ENCODE results near the gene EIF3K. TPM values are rescaled to one million over a fixed set of nuclear protein-coding genes. Genes with fewer than 3 reads are reported as not detected.

EIF3K gene
- total and polyA plus RNA-seq, 2 of the 13 experiments (the other 11 are each of a cell fraction or from before 2014, with no cell fraction given), result 179 to 258 TPM

DNA sequence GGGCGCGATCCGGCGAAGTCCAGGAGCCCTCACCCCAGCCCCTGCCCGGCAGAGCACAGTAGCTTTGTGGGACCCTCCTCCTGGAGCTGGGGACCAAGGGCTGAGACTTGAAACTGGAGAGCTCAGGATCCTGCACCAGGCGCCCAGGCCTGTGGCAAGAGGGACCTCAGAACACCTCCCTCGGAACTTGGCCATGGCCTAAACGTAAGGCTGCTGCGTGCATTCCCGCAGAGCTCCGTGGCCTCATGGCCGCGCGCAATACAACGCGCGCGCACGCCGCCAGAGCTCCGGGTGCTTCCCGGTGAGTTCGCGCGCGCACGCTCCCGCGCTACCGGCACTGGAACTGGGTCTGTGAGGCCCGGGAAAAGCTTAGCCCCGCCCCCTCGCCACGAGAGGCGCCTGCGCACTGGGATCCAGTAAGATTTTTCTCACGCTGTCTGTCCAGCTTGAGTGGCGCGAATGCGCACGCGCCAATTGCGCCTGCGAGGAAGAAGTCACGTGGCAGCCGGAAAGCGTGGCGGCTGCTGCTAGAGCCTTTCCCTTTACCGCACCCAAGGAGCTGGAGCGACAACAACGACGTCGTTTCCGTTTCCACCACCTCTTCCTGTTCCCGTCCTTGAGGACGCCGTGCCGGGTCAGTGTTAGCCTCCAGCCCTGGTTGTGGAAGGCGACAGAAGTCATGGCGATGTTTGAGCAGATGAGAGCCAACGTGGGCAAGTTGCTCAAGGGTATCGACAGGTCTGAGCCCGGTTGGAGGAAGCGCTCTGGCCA, at the start of gene EIF3K (continued):
- TF ChIP-seq ZNF749 (CRISPR knock-in tag; IDR thresholded peaks at IDR 0.05; ENCODE audit: borderline replicate concordance) (peak; percentile 56; the same call in 1 of the 2 replicates), SMARCC2 (IDR thresholded peaks at IDR 0.05) (no peak), ZNF572 (CRISPR knock-in tag; IDR thresholded peaks at IDR 0.05) (peak; percentile 86; the same call in 1 of the 2 replicates), AGO2 (optimal IDR thresholded peaks at IDR 0.05; ENCODE audit: low read depth, low read length) (no peak), ZSCAN31 (CRISPR knock-in tag; IDR thresholded peaks at IDR 0.05; ENCODE audit: low read depth) (peak; percentile 31; the same call in 1 of the 2 replicates), SOX6 (IDR thresholded peaks at IDR 0.05) (no peak), SOX6 (CRISPR knock-in tag; IDR thresholded peaks at IDR 0.05) (peak; percentile 36; the same call in 1 of the 2 replicates), ZNF816 (CRISPR knock-in tag; IDR thresholded peaks at IDR 0.05; ENCODE audit: borderline replicate concordance) (no peak), ERF (CRISPR knock-in tag; IDR thresholded peaks at IDR 0.05) (peak; percentile 66; the same call in 1 of the 2 replicates), MTA3 (CRISPR knock-in tag; IDR thresholded peaks at IDR 0.05) (no peak), ZBTB7B (CRISPR knock-in tag; IDR thresholded peaks at IDR 0.05) (0 out of 2 replicates have a peak, but pooled peaks have one; percentile 38), ZNF747 (CRISPR knock-in tag; IDR thresholded peaks at IDR 0.05; ENCODE audit: borderline replicate concordance) (peak; percentile 93), BRD4 (CRISPR knock-in tag; IDR thresholded peaks at IDR 0.05) (no peak), NCOA2 (CRISPR knock-in tag; IDR thresholded peaks at IDR 0.05) (peak; percentile 32; the same call in 1 of the 2 replicates), ELF4 (CRISPR knock-in tag; IDR thresholded peaks at IDR 0.05; ENCODE audit: borderline replicate concordance) (0 out of 2 replicates have a peak, but pooled peaks have one; percentile 50)
- TF ChIP-seq, protein P1, sequence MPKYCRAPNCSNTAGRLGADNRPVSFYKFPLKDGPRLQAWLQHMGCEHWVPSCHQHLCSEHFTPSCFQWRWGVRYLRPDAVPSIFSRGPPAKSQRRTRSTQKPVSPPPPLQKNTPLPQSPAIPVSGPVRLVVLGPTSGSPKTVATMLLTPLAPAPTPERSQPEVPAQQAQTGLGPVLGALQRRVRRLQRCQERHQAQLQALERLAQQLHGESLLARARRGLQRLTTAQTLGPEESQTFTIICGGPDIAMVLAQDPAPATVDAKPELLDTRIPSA (CRISPR knock-in tag; IDR thresholded peaks at IDR 0.05; ENCODE audit: borderline replicate concordance), result no peak
- TF ChIP-seq, protein P2, sequence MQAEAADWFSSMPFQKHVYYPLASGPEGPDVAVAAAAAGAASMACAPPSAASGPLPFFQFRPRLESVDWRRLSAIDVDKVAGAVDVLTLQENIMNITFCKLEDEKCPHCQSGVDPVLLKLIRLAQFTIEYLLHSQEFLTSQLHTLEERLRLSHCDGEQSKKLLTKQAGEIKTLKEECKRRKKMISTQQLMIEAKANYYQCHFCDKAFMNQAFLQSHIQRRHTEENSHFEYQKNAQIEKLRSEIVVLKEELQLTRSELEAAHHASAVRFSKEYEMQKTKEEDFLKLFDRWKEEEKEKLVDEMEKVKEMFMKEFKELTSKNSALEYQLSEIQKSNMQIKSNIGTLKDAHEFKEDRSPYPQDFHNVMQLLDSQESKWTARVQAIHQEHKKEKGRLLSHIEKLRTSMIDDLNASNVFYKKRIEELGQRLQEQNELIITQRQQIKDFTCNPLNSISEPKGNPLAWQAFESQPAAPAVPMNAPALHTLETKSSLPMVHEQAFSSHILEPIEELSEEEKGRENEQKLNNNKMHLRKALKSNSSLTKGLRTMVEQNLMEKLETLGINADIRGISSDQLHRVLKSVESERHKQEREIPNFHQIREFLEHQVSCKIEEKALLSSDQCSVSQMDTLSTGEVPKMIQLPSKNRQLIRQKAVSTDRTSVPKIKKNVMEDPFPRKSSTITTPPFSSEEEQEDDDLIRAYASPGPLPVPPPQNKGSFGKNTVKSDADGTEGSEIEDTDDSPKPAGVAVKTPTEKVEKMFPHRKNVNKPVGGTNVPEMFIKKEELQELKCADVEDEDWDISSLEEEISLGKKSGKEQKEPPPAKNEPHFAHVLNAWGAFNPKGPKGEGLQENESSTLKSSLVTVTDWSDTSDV (CRISPR knock-in tag; IDR thresholded peaks at IDR 0.05), result peak; percentile 87

All from HepG2 (cell line).